HG03064 (cell line): Measurements from ENCODE around the gene FTO.
"Not testable (repeated sequence)": the region's sequence is repeated elsewhere in the genome, so short reads cannot be mapped to it uniquely, and the experiment has no call there.

ENCODE experiments used
- ATAC-seq: cut with Tn5 transposase; IDR thresholded peaks from one replicate; pipeline ENCODE4 v1.9.1; 2021; ENCODE audit warnings: low read depth; ENCODE audit not compliant: unreplicated experiment

Gene FTO

GRCh38 chr16:53817117-53817755 lies 113.3 kb downstream of the FTO start:
- no peak for ATAC-seq

- no peak for ATAC-seq
These were observed 114.0 kb downstream of the FTO start for GRCh38 chr16:53817812-53818550.

- ATAC-seq: no peak
These were observed 117.5 kb downstream of the FTO start for GRCh38 chr16:53821487-53821886.

- ATAC-seq: no peak
These were observed 118.1 kb downstream of the FTO start for GRCh38 chr16:53821957-53822625.

- ATAC-seq: peak; percentile 66
These were observed 119.1 kb downstream of the FTO start for GRCh38 chr16:53822936-53823529.

GRCh38 chr16:53826658-53827057 lies 122.7 kb downstream of the FTO start:
- no peak for ATAC-seq

- ATAC-seq: no peak
These were observed 123.8 kb downstream of the FTO start for GRCh38 chr16:53827741-53828140.

- no peak for ATAC-seq
These were observed 125.3 kb downstream of the FTO start for GRCh38 chr16:53829186-53829747.

- no peak for ATAC-seq
These were observed 129.1 kb downstream of the FTO start for GRCh38 chr16:53832896-53833544.

- no peak for ATAC-seq
These were observed 132.2 kb downstream of the FTO start for GRCh38 chr16:53836142-53836541.

GRCh38 chr16:53836680-53837079 lies 132.7 kb downstream of the FTO start:
- ATAC-seq: no peak

- no peak for ATAC-seq
These were observed 133.5 kb downstream of the FTO start for GRCh38 chr16:53837426-53837825.

GRCh38 chr16:53839150-53839549 lies 135.2 kb downstream of the FTO start:
- no peak for ATAC-seq

GRCh38 chr16:53840456-53840855 lies 136.5 kb downstream of the FTO start:
- ATAC-seq: peak; percentile 63

- ATAC-seq: no peak
These were observed 137.9 kb downstream of the FTO start for GRCh38 chr16:53841884-53842283.

GRCh38 chr16:53843084-53843483 lies 139.1 kb downstream of the FTO start:
- ATAC-seq: no peak

GRCh38 chr16:53844804-53845203 lies 140.8 kb downstream of the FTO start:
- no peak for ATAC-seq

GRCh38 chr16:53846549-53846948 lies 142.6 kb downstream of the FTO start:
- not testable (repeated sequence) for ATAC-seq

- no peak for ATAC-seq
These were observed 143.0 kb downstream of the FTO start for GRCh38 chr16:53846971-53847370.

- no peak for ATAC-seq
These were observed 144.5 kb downstream of the FTO start for GRCh38 chr16:53848277-53848942.
